ENCODE results near the gene MORN5. TPM values are rescaled to one million over a fixed set of nuclear protein-coding genes. Genes with fewer than 3 reads are reported as not detected.

Gene MORN5
- total RNA-seq, 2 donors from 2014 or later = 2.1 TPM; not detected in 1

DNA sequence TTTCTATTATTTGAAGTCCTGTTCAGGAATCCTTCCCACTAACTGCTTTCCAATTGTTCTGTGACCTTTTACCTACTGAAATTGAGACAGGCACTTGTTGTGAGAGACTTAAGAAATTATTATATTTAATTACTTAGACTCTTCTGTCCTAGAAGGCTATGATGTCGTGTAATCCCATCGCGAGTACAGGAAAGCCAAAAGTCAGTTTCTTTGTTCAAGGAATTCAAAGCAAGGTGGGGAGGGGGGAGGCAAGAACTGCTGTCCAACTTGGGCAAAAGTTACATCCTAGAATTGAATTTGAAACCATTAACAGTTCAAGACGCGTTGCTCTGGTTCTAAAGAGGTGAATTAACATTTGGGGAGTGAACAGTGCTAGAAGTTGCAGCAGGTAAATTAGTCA, 18.0 kb upstream of the MORN5 start:
- 68% methylated on average over 5 of the region's 5 CpGs for WGBS
- no peak overlapping the region for H3K27ac ChIP-seq
- no peak for DNase-seq (ENCODE audit: low spot score)
- intact Hi-C loops (cut with DNase I) = no loop called here
- no peaks in the 10 kb centered on the region for H3K36me3 ChIP-seq
- H3K27me3 ChIP-seq (replicated peaks; ENCODE audit: insufficient read depth) = no peaks in the 10 kb centered on the region
- H3K9me3 ChIP-seq = no peaks in the 10 kb centered on the region
- no peak for TF ChIP-seq POLR2AphosphoS5 (IDR thresholded peaks at IDR 0.05)
- TF ChIP-seq POLR2A (IDR thresholded peaks at IDR 0.05) = no peak
- TF ChIP-seq, protein P1, sequence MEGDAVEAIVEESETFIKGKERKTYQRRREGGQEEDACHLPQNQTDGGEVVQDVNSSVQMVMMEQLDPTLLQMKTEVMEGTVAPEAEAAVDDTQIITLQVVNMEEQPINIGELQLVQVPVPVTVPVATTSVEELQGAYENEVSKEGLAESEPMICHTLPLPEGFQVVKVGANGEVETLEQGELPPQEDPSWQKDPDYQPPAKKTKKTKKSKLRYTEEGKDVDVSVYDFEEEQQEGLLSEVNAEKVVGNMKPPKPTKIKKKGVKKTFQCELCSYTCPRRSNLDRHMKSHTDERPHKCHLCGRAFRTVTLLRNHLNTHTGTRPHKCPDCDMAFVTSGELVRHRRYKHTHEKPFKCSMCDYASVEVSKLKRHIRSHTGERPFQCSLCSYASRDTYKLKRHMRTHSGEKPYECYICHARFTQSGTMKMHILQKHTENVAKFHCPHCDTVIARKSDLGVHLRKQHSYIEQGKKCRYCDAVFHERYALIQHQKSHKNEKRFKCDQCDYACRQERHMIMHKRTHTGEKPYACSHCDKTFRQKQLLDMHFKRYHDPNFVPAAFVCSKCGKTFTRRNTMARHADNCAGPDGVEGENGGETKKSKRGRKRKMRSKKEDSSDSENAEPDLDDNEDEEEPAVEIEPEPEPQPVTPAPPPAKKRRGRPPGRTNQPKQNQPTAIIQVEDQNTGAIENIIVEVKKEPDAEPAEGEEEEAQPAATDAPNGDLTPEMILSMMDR (IDR thresholded peaks at IDR 0.05) = no peak
- no peaks in the 10 kb centered on the region for H3K4me1 ChIP-seq (replicated peaks)
- H3K4me3 ChIP-seq = no peak overlapping the region

DNA sequence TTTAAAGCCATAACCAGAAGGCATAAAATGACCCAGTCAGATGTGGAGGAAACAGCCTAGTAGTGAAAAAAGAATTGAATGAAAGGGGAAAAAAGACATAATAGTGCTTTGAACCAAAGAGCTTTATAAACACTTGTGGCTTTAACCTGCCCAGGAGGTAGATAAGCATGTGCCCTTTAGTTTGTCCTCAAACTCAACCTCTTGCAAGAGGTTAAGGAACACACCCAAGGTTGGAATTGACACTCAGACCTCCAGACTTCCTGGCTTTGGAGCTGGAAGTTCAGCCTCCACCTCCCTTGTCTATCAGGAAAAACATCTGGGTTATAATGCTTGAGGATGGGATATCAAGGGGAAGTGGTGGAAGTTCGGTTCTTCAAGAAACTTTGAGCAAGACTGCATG, 16.4 kb upstream of the MORN5 start:
- Histone ChIP-seq H3K4me1 (replicated peaks) (no peaks in the 10 kb centered on the region), H3K9me3 (no peaks in the 10 kb centered on the region), H3K27ac (no peak overlapping the region), H3K27me3 (replicated peaks; ENCODE audit: insufficient read depth) (no peaks in the 10 kb centered on the region), H3K36me3 (no peaks in the 10 kb centered on the region), H3K4me3 (no peak overlapping the region)
- 60% methylated on average over 1 of the region's 1 CpG for WGBS
- DNase-seq (ENCODE audit: low spot score) = no peak
- intact Hi-C loops (cut with DNase I) = no loop called here
- TF ChIP-seq POLR2A (IDR thresholded peaks at IDR 0.05) (no peak), POLR2AphosphoS5 (IDR thresholded peaks at IDR 0.05) (no peak)
- TF ChIP-seq, protein P1 (IDR thresholded peaks at IDR 0.05) = no peak

DNA sequence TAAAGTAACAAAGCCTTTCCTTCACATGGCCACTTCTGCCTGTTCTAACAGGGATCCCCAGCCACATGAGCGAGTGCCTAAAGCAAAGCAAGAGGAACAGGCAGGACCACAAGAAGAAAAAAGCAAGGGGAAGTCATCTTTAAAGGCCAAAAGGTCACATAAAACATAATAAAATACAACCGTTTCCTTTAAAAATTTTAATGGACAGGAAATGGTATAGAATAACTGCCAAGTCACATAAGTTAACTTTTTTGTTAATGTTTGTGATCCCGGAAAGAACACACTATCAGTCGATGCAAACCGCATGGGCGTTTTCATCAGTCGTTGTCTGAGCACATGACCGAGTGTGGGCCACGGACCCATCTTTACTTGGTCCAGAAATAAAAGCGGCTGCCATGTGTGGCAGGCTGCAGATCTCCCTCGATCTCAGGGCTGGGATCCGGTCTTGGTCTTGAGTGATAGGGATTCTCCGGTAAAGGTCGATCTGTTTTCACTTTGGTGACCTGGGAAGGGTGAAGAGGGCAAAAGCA, 15.8 kb upstream of the MORN5 start:
- Histone ChIP-seq H3K27ac (no peak overlapping the region), H3K4me1 (replicated peaks) (no peaks in the 10 kb centered on the region), H3K27me3 (replicated peaks; ENCODE audit: insufficient read depth) (no peaks in the 10 kb centered on the region), H3K36me3 (no peaks in the 10 kb centered on the region), H3K4me3 (no peak overlapping the region), H3K9me3 (no peaks in the 10 kb centered on the region)
- TF ChIP-seq, protein P1 (IDR thresholded peaks at IDR 0.05) = no peak
- TF ChIP-seq POLR2A (IDR thresholded peaks at IDR 0.05) (no peak), POLR2AphosphoS5 (IDR thresholded peaks at IDR 0.05) (no peak)
- WGBS = 64% methylated on average over 14 of the region's 14 CpGs
- DNase-seq (ENCODE audit: low spot score) = no peak
- intact Hi-C loops (cut with DNase I) = no loop called here

DNA sequence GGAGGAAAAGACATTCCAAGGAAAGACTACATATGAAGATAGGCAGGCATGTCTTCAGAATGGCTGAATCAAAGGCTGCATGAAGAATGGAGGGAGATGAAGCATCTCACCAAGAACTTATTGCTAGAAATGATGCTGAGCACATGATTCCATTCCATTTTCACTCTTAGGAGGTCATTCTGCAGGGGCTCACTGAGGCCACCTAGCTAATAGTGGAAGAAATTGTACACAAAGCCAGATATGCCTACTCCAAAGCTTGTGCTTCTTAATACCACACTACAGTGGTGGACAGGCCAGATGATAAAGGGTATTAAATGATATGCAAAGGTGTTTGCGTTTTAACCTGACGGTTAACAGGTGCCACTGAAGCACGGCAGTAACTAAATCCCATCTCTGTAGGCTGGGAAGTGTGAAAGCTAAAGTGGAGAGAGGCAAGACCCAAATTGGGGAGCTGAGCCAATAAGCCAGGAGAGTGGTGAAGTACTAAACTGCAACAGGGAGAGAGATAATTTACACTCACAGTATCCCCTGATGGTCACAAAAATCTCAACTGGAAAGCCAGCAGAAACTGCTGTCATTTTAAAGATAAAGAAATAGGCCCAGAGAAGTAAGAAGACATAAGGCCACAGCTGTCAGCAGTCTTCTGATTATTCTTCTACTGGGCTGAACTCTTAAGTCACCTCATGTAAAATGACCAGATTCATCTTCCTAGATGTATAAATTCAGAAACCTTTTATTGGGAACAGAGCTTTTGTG, 14.7 kb upstream of the MORN5 start:
- DNase-seq (ENCODE audit: low spot score) = no peak
- 82% methylated on average over 3 of the region's 3 CpGs for WGBS
- intact Hi-C loops (cut with DNase I) = no loop called here
- no peak overlapping the region for H3K27ac ChIP-seq
- H3K36me3 ChIP-seq = no peaks in the 10 kb centered on the region
- no peaks in the 10 kb centered on the region for H3K4me1 ChIP-seq (replicated peaks)
- H3K27me3 ChIP-seq (replicated peaks; ENCODE audit: insufficient read depth) = no peaks in the 10 kb centered on the region
- H3K4me3 ChIP-seq = no peak overlapping the region
- no peaks in the 10 kb centered on the region for H3K9me3 ChIP-seq
- TF ChIP-seq POLR2A (IDR thresholded peaks at IDR 0.05) (no peak), POLR2AphosphoS5 (IDR thresholded peaks at IDR 0.05) (no peak)
- TF ChIP-seq, protein P1 (IDR thresholded peaks at IDR 0.05) = no peak

DNA sequence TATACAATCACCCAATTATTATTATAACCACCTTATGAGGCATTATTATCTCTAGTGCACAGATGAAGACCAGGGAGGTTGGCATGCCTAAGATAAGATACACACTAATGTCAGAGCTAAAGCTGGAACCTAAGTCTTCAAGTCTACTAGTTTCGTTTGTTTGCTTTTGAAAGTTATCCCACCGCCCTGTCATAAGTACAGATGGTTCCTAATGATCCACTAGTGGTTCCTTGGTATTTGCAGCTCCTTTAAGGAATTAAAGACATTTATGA, 14.2 kb upstream of the MORN5 start:
- Histone ChIP-seq H3K4me3 (no peak overlapping the region), H3K27me3 (replicated peaks; ENCODE audit: insufficient read depth) (no peaks in the 10 kb centered on the region), H3K4me1 (replicated peaks) (no peaks in the 10 kb centered on the region), H3K27ac (no peak overlapping the region), H3K36me3 (no peaks in the 10 kb centered on the region), H3K9me3 (no peaks in the 10 kb centered on the region)
- TF ChIP-seq POLR2A (IDR thresholded peaks at IDR 0.05) (no peak), POLR2AphosphoS5 (IDR thresholded peaks at IDR 0.05) (no peak)
- TF ChIP-seq, protein P1 (IDR thresholded peaks at IDR 0.05) = no peak
- intact Hi-C loops (cut with DNase I) = no loop called here
- WGBS = 98% methylated on average over 2 of the region's 2 CpGs
- DNase-seq (ENCODE audit: low spot score) = no peak
